ENCODE measurements around the gene KIAA1328. TPM values are rescaled to one million over a fixed set of nuclear protein-coding genes. Genes with fewer than 3 reads are reported as not detected.

KIAA1328 gene
- total and polyA plus RNA-seq, 4 donors, result 2.8 to 48.1 (median 7.0) TPM

- Histone ChIP-seq H3K9ac (ENCODE audit: insufficient read depth in 1 of 2, low read length in 2 of 2) (no peak overlapping the region), H3K36me3 (ENCODE audit: control insufficient read depth in 4 of 4, insufficient read depth in 4 of 4, low read length in 4 of 4) (peaks cover 0 to 2% (median 0%) of the 10 kb centered on the region in 4 donors), H3K4me1 (ENCODE audit: control insufficient read depth in 5 of 5, insufficient read depth in 5 of 5, low read length in 5 of 5) (peaks cover 0 to 19% (median 6%) of the 10 kb centered on the region in 5 donors), H3K27me3 (ENCODE audit: control insufficient read depth in 3 of 3, insufficient read depth in 3 of 3, low read length in 2 of 3) (no peaks in the 10 kb centered on the region), H3K4me3 (no peak overlapping the region), H3K27ac (ENCODE audit: low read depth in 1 of 2, low read length in 1 of 2) (no peak overlapping the region), H3K9me3 (ENCODE audit: control insufficient read depth in 4 of 4, insufficient read depth in 3 of 4, low read length in 3 of 4) (no peaks in the 10 kb centered on the region)
- 94 to 97% methylated on average over 3 of the region's 3 CpGs for WGBS, 2 donors
- ATAC-seq (ENCODE audit: insufficient read depth, low FRiP score) (no peak), DNase-seq (no peak)
- no peak for TF ChIP-seq CTCF (IDR thresholded peaks at IDR 0.05; ENCODE audit: control extremely low read depth, extremely low read depth)
These were observed 61.7 kb downstream of the KIAA1328 start for GRCh38 chr18:36890598-36890997.

- Histone ChIP-seq H3K4me3 (no peak overlapping the region), H3K27me3 (ENCODE audit: control insufficient read depth in 3 of 3, insufficient read depth in 3 of 3, low read length in 2 of 3) (no peaks in the 10 kb centered on the region), H3K9me3 (ENCODE audit: control insufficient read depth in 4 of 4, insufficient read depth in 3 of 4, low read length in 3 of 4) (no peaks in the 10 kb centered on the region), H3K9ac (ENCODE audit: insufficient read depth in 1 of 2, low read length in 2 of 2) (no peak overlapping the region), H3K36me3 (ENCODE audit: control insufficient read depth in 4 of 4, insufficient read depth in 4 of 4, low read length in 4 of 4) (peaks cover 0 to 2% (median 0%) of the 10 kb centered on the region in 4 donors), H3K27ac (ENCODE audit: low read depth in 1 of 2, low read length in 1 of 2) (no peak overlapping the region), H3K4me1 (ENCODE audit: control insufficient read depth in 5 of 5, insufficient read depth in 5 of 5, low read length in 5 of 5) (peaks cover 0 to 3% (median 0%) of the 10 kb centered on the region in 5 donors)
- no peak for DNase-seq
- ATAC-seq (ENCODE audit: insufficient read depth, low FRiP score), result no peak
- WGBS, 2 donors, result 85 to 89% methylated on average over 5 of the region's 5 CpGs
- TF ChIP-seq CTCF (IDR thresholded peaks at IDR 0.05; ENCODE audit: control extremely low read depth, extremely low read depth), result no peak
These were observed 64.3 kb downstream of the KIAA1328 start for GRCh38 chr18:36893227-36893626.

GRCh38 chr18:36895606-36896005, 66.7 kb downstream of the KIAA1328 start:
- H3K4me1 ChIP-seq (ENCODE audit: control insufficient read depth in 5 of 5, insufficient read depth in 5 of 5, low read length in 5 of 5), result no peaks in the 10 kb centered on the region

More at GRCh38 chr18:36895606-36896005, 66.7 kb downstream of the KIAA1328 start:
- no peak overlapping the region for H3K4me3 ChIP-seq
- ATAC-seq (ENCODE audit: insufficient read depth, low FRiP score), result no peak
- H3K27ac ChIP-seq (ENCODE audit: low read depth in 1 of 2, low read length in 1 of 2), result no peak overlapping the region
- peaks cover 0 to 2% (median 0%) of the 10 kb centered on the region in 4 donors for H3K36me3 ChIP-seq (ENCODE audit: control insufficient read depth in 4 of 4, insufficient read depth in 4 of 4, low read length in 4 of 4)
- H3K9ac ChIP-seq (ENCODE audit: insufficient read depth in 1 of 2, low read length in 2 of 2), result no peak overlapping the region
- no peak for DNase-seq
- TF ChIP-seq CTCF (IDR thresholded peaks at IDR 0.05; ENCODE audit: control extremely low read depth, extremely low read depth), result no peak
- H3K27me3 ChIP-seq (ENCODE audit: control insufficient read depth in 3 of 3, insufficient read depth in 3 of 3, low read length in 2 of 3), result no peaks in the 10 kb centered on the region
- peaks cover 0 to 2% (median under 1%) of the 10 kb centered on the region in 4 donors for H3K9me3 ChIP-seq (ENCODE audit: control insufficient read depth in 4 of 4, insufficient read depth in 3 of 4, low read length in 3 of 4)
- WGBS, 2 donors, result 91 to 95% methylated on average over 4 of the region's 4 CpGs
